ENCODE results near the gene HMSD.

Gene HMSD

DNA sequence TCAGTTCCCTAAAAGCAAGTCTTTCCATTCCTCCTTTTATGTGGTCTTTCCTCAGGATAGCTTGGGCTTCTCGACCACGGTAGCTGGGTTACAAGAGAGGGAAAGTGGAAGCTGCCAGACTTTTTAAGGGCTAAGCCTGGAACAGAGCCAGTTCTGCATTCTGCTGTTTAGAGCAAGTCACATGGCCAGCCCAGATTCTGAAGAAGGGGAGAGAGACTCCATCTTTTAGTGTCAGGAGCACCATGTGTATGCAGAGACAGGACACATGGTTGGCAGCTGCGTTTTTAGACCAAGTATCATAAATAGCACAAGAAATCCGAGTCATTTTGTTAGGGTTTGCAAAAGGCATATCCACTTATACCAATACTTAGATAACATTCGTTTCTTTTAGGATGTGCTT, 4.7 kb downstream of the HMSD start:
- FAIRE-seq (peak; percentile 45), DNase-seq (ENCODE audit: insufficient read length, low spot score) (no peak)

DNA sequence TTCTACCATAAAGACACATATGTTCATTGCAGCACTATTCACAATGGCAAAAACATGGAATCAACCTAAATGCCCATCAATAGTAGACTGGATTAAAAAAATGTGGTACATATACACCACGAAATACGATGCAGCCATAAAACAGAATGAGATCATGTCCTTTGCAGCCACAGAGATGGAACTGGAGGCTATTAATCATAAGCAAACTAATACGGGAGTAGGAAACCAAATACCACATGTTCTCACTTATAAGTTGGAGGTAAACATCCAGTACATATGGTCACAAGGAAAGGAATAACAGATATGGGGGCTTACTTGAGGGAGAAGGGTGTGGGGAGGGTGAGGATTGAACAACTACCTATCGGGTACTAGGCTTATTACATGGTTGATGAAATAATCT, 7.7 kb downstream of the HMSD start:
- DNase-seq (ENCODE audit: insufficient read length, low spot score) (no peak), FAIRE-seq (no peak)

DNA sequence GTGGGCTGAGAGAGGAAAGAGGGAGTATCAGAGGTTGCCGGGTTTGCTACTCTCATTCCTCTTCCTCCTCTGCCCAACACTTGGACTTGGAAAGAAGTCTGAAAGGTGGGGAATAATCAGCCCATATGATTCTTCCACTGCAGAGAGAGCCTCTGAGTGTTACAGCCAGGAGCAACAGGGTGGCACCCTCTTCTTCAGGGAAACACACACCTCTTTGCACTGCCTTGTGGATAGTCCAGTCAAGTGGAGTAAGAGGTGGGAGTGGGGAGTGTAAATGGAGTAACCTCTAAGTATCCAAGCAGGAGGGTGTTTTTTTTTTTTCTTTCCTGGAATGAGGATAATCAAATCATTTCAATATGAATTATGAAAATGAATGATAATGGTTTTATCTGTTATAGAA, 11.8 kb downstream of the HMSD start:
- FAIRE-seq (no peak), DNase-seq (ENCODE audit: insufficient read length, low spot score) (no peak)

DNA sequence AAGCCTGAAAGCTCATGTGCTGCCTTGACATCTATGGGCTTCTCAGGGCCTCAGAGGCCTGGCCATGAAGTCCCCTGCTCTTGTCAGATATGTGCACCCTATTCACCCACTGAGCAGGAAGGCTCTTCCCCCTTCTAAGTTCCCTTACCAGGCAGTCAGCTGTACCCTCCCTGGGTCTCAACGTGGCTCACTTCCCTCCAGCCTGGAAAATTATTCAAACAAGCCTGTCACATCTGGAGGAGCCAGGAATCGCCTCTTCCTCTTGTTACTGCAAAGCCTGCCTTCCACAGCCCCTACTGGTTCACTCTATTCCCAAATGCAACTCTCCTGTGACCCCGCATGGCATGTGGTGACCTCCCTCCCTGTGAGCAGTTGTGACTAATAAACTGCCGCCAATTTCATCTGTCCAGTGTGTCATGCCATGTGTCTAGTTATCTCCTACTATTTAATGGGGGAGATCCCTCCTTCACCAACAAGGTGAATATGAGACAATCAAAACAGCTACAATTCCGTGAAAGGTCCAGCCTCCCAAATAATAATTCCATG, 12.4 kb downstream of the HMSD start:
- DNase-seq (ENCODE audit: insufficient read length, low spot score) (no peak), FAIRE-seq (no peak)

DNA sequence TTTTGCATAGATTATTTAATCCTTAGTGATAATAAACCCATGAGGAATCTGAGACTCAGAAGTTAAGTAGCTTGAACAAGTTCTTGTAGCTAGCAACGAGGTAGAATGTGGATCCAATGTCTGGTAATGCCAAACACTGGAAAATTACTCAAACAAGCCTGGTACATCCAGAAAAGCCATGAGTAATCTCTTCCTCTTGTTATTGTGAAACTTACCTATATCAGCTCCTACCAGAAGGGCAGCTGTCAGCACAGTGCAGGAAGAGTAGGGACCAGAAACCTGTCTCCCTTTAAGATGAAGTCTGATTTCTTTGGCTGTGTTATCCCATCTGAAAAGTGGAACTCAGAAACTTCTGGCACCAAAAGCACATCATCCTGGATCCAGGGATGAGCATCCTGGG, 13.0 kb downstream of the HMSD start:
- DNase-seq (ENCODE audit: insufficient read length, low spot score) (no peak), FAIRE-seq (no peak)

DNA sequence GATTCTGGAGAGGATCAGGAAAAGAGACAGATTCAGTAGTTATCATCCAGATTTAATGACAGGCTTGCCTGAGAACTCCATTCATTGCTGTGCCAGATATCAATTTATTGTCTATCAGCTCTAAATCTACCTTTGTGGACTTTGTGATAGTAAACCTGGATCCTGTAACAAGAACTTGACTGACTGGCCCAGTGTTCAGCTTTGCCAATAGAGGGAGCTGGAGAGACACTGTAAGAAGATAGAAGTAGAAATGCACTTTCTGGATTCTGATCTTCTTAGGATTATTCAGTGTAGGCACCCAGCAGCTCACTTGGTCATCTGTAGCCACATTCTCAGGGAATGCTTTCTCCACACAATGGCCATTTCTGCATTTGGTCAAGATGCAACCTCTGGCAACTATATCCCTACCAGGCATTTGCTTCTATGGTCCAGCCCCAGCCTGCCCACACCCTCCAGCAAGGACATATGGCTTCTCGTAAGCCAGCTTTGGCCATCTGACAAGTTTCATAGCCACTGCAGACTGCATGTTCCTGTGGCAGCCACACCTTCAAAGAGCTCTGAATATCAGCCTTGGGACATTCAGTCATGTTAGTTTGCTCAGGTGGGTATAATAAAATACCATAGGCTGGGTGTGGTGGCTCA, 14.6 kb downstream of the HMSD start:
- no peak for DNase-seq (ENCODE audit: insufficient read length, low spot score)
- peak; percentile 71 for FAIRE-seq

DNA sequence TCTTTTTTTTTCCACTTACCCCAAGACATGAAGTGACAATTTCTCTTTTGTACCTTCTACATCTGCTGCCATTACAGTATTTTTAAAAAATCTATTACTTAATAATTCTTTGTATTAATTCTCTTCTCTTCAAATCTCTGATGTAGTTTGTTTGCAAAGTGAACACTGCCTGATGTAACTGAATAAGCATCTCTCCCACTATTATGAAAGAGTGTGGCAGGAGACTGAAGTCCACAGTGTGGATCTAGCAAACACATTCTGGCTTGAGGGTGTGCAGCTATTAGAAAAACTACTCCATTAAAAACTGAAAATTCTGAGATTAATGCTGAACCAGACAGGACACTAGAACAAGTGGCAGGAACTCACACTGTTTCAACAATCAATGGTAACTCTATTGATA, 15.8 kb downstream of the HMSD start:
- no peak for FAIRE-seq

DNA sequence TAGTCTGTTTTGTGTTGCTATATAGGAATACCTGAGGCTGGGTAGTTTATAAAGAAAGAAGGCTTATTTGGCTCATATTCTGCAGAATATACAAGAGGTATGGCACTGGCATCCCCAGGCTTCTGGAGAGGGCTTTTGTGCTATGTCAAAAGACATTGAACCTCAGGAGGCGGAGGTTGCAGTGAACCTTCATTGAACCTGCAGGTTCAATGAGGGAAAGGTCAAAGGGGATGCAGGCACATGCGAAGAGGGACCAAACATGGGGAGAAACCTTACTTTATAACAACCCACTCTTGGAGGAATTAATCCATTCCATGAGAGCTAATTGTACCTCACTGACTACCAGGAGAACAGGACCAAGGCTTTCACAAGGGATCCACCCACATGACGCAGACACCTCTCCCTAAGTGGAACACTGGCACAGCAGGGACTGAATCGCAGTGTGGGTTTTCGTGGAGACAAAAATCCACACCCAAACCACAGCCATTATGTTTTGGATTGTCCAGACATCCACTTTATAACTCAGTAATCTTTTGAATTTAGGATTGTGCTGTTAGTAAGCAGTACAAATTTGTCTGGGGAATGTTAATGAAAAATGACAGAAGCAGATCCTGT, 16.7 kb downstream of the HMSD start:
- FAIRE-seq (no peak), DNase-seq (ENCODE audit: insufficient read length, low spot score) (no peak)

More for the DNA sequence above, 15.8 kb downstream of the HMSD start:
- no peak for DNase-seq (ENCODE audit: insufficient read length, low spot score)

DNA sequence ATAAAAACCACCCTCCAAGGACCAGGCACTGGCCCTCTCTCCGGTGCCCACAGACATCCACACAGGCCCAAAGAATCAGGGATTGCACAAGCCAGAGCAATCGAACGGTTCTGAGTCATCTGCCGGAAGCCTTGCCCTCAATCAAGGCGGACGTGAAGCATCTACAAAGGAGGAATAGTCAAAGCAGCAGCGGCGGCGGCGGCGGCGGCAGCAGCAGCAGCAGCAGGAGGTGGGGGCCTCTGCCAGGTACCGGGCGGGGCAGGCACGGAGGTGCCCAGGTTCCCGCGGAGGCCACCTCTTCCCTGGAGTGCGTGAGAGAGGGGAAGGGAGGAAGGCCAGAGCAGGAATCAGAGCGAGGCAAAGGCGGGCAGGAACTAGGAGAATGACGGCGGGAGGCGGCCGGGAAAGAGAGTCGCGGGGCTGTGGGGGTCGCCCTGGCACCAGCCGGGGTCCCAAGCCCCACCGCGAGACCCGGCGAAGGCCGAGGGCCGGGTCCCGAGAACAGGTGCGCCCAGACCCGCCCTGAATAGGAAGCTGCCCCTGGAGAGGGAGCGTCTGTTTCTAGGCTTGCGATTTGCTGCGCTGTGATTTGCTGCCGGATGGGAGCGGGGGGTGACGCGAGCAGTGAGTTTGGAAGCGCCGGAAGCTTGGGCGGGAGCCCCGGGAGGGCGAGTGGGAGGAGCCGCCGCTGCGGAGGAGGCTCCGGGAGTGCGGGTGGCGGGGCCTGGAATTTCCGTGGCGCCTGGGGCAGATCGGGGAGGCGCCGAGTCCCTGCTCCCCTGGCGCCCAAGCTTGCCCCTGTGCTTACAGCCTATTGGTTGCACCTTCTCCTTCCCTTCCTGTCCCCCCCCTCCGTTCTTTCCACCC, 21.1 kb downstream of the HMSD start, which contains the start of gene SERPINB8:
Gene SERPINB8 (plus strand): TSS at position 140 of the 867 bp plus-strand sequence. CDS start 8,228 bp downstream, outside the sequence.
- DNase-seq (ENCODE audit: insufficient read length, low spot score): peak; percentile 38
- FAIRE-seq: peak; percentile 89

DNA sequence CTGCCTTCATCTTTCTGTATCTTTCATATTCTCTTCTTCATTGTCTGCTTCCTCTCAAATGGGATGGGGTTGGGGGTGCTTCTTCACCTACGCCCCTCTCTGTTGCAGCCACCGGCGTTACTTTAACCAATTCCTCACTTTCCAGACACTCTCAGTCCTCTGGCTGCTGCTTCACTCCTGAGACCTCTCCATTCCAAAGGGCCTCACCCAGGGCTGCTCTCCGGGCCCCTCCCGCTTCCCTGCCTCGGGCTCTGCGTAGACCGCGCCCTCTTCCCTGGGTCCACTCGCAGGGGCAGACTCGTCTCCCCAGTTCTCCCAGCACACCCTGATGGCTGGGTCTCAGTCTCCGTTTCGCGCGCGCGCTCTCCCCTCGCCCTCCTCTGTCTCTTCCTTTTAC, 21.7 kb downstream of the HMSD start:
- FAIRE-seq (no peak), DNase-seq (ENCODE audit: insufficient read length, low spot score) (no peak)

DNA sequence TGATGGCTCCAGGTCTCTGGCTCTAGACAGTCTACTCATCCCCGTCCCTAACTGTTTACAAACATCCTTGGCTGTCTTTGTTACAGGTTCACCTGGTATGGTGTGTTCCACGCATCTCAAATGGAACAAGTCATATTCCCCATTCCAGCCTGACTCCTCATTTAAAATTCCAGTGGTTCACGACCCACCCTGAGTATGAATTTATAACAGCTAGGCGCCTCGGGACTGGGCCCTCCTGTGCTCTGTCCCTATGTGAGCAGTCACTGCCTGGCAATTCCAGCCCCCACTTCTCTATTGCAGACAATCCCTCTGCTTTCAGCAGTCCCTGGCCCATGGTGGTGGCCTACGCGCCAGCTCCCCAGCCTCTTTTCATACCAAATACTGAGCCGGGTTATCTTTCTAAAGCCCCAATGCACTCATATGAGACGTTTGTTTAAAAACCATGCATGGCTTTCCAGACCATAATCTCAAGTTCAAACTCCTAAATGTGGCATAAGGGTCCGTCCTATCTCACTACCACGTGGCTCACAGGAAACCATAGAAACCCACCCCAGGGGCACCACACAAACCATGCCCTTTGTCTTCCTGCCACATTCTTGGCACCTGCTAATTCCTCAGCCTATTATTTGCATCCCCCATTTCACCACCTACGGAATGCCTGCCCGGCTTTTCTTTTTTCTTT, 22.4 kb downstream of the HMSD start:
- FAIRE-seq (no peak), DNase-seq (ENCODE audit: insufficient read length, low spot score) (no peak)

DNA sequence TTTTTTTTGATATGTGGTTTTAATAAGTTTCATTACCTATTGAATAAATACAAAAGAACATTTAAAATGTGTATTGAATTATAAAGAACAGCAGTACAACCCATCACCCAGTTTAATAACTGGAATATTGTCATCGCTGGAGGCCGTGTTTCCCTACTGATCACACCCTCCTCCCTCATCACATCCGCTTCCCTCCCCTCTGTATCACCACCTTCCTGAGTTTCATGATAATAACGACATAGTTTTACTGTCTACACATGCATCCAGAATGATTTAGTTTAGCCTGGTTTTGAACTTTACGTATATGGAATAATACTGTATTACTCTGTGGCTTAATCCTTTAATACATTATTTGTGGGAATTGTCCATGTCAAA, 22.9 kb downstream of the HMSD start:
- DNase-seq (ENCODE audit: insufficient read length, low spot score) (no peak), FAIRE-seq (peak; percentile 18)

DNA sequence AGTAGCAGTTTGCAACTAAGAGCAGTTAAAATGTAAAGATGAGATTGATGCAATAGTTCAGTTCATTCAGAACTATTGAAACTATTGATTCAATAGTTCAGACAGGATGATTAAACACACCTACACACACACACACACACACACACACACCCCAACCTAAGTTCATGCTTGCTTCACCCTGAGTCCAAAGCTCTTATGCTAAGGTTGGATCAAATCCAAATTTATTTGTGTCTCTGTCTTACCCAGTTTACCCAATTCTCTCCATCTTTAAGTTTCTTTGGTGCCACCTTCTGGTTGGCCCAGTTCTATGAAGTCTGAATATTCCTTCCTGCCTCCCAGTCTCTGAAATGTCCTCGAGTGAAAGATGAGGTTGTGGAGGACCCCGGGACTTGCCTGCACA, 25.9 kb downstream of the HMSD start:
- DNase-seq (ENCODE audit: insufficient read length, low spot score) (no peak), FAIRE-seq (peak; percentile 80)

DNA sequence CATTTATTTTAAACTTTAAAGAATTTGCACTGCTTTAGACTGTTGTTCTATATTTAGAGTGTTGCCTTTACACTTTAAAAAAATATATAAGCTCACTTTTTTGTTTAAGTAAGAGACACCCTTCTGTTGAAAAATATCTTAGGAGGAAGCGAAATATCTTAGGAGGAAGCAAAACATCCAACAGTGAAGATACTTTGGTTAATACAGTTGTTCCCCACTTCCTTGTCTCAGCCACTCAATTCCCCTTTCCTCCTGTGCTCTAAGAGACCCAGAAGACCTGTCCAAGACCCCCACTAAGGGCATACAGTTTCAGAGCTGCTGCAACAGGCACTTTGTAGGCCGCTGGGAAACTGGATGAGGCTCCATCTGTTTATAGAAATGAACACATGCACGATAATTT, 26.5 kb downstream of the HMSD start:
- DNase-seq (ENCODE audit: insufficient read length, low spot score) (no peak), FAIRE-seq (no peak)

DNA sequence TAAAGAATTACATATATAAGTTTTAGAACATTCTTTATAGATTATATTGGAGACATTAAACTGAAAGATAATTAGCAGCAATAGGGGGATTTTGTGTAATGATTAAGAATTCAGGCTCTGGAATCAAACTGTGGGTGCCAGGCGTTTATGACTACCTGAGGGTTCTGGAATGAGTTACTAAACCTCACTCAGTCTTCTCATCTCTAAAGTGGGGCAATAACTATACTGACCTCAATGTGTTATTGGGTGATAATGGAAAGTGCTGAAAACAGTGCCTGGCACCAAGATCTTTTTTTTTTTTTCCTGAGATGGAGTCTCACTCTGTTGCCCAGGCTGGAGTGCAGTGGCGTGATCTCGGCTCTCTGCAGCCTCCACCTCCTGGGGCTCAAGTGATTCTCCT, 27.9 kb downstream of the HMSD start:
- FAIRE-seq: no peak
- DNase-seq (ENCODE audit: insufficient read length, low spot score): no peak

DNA sequence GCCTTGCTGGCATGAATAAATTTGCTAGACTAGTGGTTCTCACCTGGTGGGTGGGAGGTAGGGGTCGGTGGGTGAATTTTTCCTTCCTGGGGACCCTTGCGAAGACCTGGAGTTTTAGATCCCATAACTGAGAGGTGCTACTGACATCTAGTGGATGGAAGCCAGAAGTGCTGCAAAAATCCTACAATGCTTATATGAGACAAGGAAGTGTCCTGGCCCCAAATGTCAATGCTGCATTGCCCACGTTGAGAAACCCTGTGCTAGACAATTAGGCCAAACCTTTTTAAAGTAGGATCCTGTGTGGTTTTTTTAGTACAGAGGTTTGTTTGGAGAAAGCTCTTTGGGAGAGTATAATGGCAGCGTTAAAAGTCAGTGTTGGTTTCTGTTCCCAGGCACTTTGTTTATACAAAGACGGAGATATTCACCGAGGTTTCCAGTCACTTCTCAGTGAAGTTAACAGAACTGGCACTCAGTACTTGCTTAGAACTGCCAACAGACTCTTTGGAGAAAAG, 30.4 kb downstream of the HMSD start:
- FAIRE-seq: peak; percentile 97

DNA sequence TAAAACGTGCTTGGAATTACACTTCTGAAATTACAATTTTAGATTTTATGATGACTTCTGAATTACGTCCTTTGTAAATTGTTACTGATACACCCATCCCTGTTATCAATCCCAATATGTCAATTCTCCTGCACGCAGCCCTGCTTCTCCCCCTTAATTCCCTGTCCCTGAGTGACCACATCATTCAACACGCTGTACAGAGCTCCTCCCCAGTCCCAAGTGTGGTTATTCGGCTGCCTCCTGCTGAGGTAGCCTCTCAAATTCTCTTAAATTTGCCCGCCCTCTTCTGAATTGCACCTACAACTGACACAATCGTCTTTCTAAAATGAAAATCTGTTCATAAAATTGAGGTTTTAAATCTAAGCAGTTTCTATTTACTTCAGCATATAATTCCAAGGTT, 30.9 kb downstream of the HMSD start:
- DNase-seq (ENCODE audit: insufficient read length, low spot score) (no peak), FAIRE-seq (no peak)

More for the DNA sequence above, 30.4 kb downstream of the HMSD start:
- DNase-seq (ENCODE audit: insufficient read length, low spot score): no peak

DNA sequence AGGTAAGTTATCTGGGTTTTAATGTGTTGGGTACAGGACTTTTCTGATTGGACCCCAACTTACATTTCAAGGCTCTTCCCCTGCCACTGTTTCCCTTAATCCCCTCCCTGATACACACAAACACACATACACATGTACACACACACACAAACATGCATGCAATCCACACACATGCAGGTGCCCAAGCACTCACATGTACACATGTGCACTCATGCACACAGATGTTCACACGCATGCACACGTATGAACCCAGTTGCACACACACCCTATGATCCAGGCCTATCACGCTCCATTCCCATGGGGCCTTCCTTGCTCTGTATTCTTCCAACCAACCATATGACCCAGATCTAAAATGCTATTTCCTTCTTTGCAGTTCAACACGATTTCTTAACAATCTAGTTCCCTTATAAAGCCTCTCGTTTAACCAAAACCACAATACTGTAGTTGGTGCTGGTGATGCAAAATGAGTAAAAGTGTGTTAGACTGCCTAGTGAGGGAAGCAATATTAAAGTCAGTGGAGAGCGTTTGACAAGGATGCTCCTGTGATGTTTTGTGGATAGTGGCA, 31.9 kb downstream of the HMSD start:
- DNase-seq (ENCODE audit: insufficient read length, low spot score) (no peak), FAIRE-seq (no peak)

DNA sequence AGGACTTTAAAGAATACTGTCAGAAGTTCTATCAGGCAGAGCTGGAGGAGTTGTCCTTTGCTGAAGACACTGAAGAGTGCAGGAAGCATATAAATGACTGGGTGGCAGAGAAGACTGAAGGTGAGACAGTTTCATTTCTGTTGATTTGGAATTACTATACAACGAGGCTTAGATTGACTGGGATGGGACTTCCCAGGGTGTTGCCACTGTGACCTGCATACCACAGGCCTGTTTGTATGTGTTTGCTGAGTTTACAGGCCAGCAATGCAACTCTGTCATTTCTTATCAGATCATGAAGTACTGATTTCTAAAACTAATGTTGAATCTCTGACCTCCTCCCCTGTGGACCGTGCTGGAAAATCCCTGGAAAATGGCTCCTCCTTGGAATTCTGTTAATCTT, 32.6 kb downstream of the HMSD start:
- no peak for DNase-seq (ENCODE audit: insufficient read length, low spot score)
- no peak for FAIRE-seq

DNA sequence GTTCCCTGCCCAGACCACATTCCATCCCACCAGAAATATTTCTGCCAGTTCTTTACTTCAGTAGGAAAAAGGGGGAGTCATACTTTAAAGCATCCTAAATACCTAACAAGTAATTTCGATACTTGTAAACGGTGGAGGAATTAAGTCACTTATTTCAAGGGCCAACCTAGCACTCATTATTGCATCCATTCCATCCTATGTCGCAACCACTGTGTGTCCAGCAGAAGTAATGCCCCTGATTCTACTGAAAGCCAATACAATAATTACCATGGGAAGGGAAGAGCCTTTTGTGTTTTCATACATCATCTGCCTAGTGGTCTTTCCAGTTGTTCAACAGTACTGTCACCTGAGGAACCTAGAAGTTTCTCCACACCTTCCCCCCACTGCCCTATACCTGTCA, 33.3 kb downstream of the HMSD start:
- FAIRE-seq: no peak

More for the DNA sequence above, 33.3 kb downstream of the HMSD start:
- no peak for DNase-seq (ENCODE audit: insufficient read length, low spot score)
